GM23338 (cell line): Measurements from ENCODE around the gene CIB4. TPM values are rescaled to one million over a fixed set of nuclear protein-coding genes. Genes with fewer than 3 reads are reported as not detected.

Experiments
- ATAC-seq: fragments of 200-7000 bp; cut with Tn5 transposase; 3 replicates; pipeline ENCODE4 v1.9.1; 2020
- DNase-seq: peaks from one replicate; pipeline ENCODE4 v3.0.0-alpha.2; 2015; ENCODE audit warnings: low spot score
- H2AFZ ChIP-seq: fragments of 200-600 bp; sonication (generic); 2 replicates; pipeline ENCODE4 v1.8.0; 2016; ENCODE audit warnings: antibody characterized with exemption, mild to moderate bottlenecking, moderate library complexity
- H3F3A ChIP-seq: fragments of 200-600 bp; sonication (generic); replicated peaks from 2 replicates; pipeline ENCODE4 v1.8.0; 2017; ENCODE audit warnings: antibody characterized with exemption, mixed run types, low read depth
- H3K27ac ChIP-seq: fragments of 200-600 bp; sonication (generic); 2 replicates; pipeline ENCODE4 v1.6.1; 2016; ENCODE audit warnings: low read depth
- H3K27me3 ChIP-seq: fragments of 200-600 bp; sonication (generic); 2 replicates; pipeline ENCODE4 v1.8.0; 2016; ENCODE audit warnings: mild to moderate bottlenecking, mixed run types, moderate library complexity; ENCODE audit not compliant: insufficient read depth
- H3K36me3 ChIP-seq: fragments of 200-600 bp; sonication (generic); 2 replicates; pipeline ENCODE4 v1.8.0; 2016; ENCODE audit warnings: mild to moderate bottlenecking; ENCODE audit not compliant: insufficient read depth
- H3K4me1 ChIP-seq: fragments of 200-600 bp; sonication (generic); 2 replicates; pipeline ENCODE4 v1.8.0; 2016; ENCODE audit warnings: mild to moderate bottlenecking, moderate library complexity; ENCODE audit not compliant: insufficient read depth
- H3K4me2 ChIP-seq: fragments of 200-600 bp; sonication (generic); 2 replicates; pipeline ENCODE4 v1.7.1; 2017; ENCODE audit warnings: mixed run types
- H3K4me3 ChIP-seq: fragments of 200-600 bp; sonication (generic); 2 replicates; pipeline ENCODE4 v1.6.1; 2016; ENCODE audit warnings: mixed run types
- H3K79me2 ChIP-seq: fragments of 200-600 bp; sonication (generic); replicated peaks from 2 replicates; pipeline ENCODE4 v1.8.0; 2017; ENCODE audit warnings: mild to moderate bottlenecking; ENCODE audit not compliant: insufficient read depth
- H3K9me2 ChIP-seq: fragments of 200-600 bp; sonication (generic); 2 replicates; pipeline ENCODE4 v1.8.0; 2017; ENCODE audit not compliant: insufficient read depth
- H4K20me1 ChIP-seq: fragments of 200-600 bp; sonication (generic); replicated peaks from 2 replicates; pipeline ENCODE4 v1.8.0; 2017; ENCODE audit warnings: mild to moderate bottlenecking; ENCODE audit not compliant: insufficient read depth
- H3K27ac Mint-ChIP-seq: 2 replicates; pipeline ENCODE4 v1.8.0; 2020; ENCODE audit warnings: inconsistent platforms, mild to moderate bottlenecking, moderate library complexity, mixed read lengths
- H3K27me3 Mint-ChIP-seq: 3 replicates; pipeline ENCODE4 v1.8.0; 2022; ENCODE audit warnings: low read depth, mild to moderate bottlenecking, moderate library complexity, mixed read lengths, inconsistent platforms; ENCODE audit not compliant: insufficient read depth, poor library complexity
- H3K36me3 Mint-ChIP-seq: 3 replicates; pipeline ENCODE4 v1.8.0; 2021; ENCODE audit warnings: low read depth, mild to moderate bottlenecking, inconsistent platforms, moderate library complexity, mixed read lengths
- H3K4me1 Mint-ChIP-seq: 3 replicates; pipeline ENCODE4 v1.8.0; 2020; ENCODE audit warnings: mild to moderate bottlenecking, inconsistent platforms, mixed read lengths
- H3K4me3 Mint-ChIP-seq: 3 replicates; pipeline ENCODE4 v1.8.0; 2021; ENCODE audit warnings: moderate library complexity, mild to moderate bottlenecking, inconsistent platforms, mixed read lengths
- H3K9me3 Mint-ChIP-seq: 3 replicates; pipeline ENCODE4 v1.8.0; 2020; ENCODE audit warnings: moderate library complexity, mild to moderate bottlenecking, inconsistent platforms, mixed read lengths
- CREB1 ChIP-seq: fragments of 250-450 bp; sonication (Bioruptor Pico); IDR thresholded peaks from 2 replicates; pipeline ENCODE4 v1.5.0; 2020; ENCODE audit warnings: low read depth, mild to moderate bottlenecking, moderate library complexity
- ETS1 ChIP-seq: IDR thresholded peaks from 2 replicates; pipeline ENCODE4 v1.6.1; 2016; ENCODE audit warnings: antibody characterized with exemption
- EZH2 ChIP-seq: fragments of 200-600 bp; sonication (generic); IDR thresholded peaks from one replicate; pipeline ENCODE4 v1.8.0; 2017; ENCODE audit warnings: antibody characterized with exemption, mild to moderate bottlenecking, low read depth; ENCODE audit not compliant: unreplicated experiment
- EZH2phosphoT487 ChIP-seq: fragments of 200-600 bp; sonication (generic); IDR thresholded peaks from one replicate; pipeline ENCODE4 v1.8.1; 2018; ENCODE audit warnings: antibody characterized with exemption; ENCODE audit not compliant: unreplicated experiment
- POLR2AphosphoS5 ChIP-seq: IDR thresholded peaks from 2 replicates; pipeline ENCODE4 v1.6.1; 2016; ENCODE audit warnings: antibody characterized with exemption, low read depth
- REST ChIP-seq: IDR thresholded peaks from one replicate; pipeline ENCODE4 v1.6.1; 2018; ENCODE audit warnings: antibody characterized with exemption; ENCODE audit not compliant: unreplicated experiment
- STAT1 ChIP-seq: IDR thresholded peaks from one replicate; pipeline ENCODE4 v1.6.1; 2016; ENCODE audit warnings: antibody characterized with exemption; ENCODE audit not compliant: unreplicated experiment
- ZNF114 ChIP-seq: fragments of 250-450 bp; sonication (Bioruptor Pico); IDR thresholded peaks from 2 replicates; pipeline ENCODE4 v1.5.0; 2020; ENCODE audit warnings: mild to moderate bottlenecking, moderate library complexity
- ZNF331 ChIP-seq: fragments of 250-450 bp; sonication (Bioruptor Pico); IDR thresholded peaks from 2 replicates; pipeline ENCODE4 v1.5.0; 2020; ENCODE audit warnings: low read depth, mild to moderate bottlenecking, moderate library complexity
- polyA plus RNA-seq: library from polyadenylated mRNA; unstranded; fragments of >200 nt; fragmentation: Nextera tagmentation; extraction: Ambion mirVana; gene quantifications from 2 replicates; pipeline ENCODE4 v1.2.1, GENCODE V29; 2016
- total RNA-seq: library from RNA; depleted of rRNA; stranded (reverse); fragments of >200 nt; shearing (Covaris generic); gene quantifications from 2 replicates; pipeline ENCODE4 v1.2.3, GENCODE V29; 2014
- TF ChIP-seq, protein P1 (sequence below), 2 experiments: fragments of 200-600 bp in 1 of 2; sonication (generic) in 1 of 2; conservative IDR thresholded peaks; 2 replicates each; pipeline versions ENCODE4 v1.5.1 to v1.6.1; 2016 to 2017; ENCODE audit warnings: antibody characterized with exemption in 2 of 2, low read depth in 2 of 2, mild to moderate bottlenecking in 2 of 2, moderate library complexity in 1 of 2

CIB4 gene
- total and polyA plus RNA-seq, 2 experiments from 2014 or later = not detected

GRCh38 chr2:26579723-26580040, 61.5 kb downstream of the CIB4 start:
- Histone ChIP-seq H2AFZ (no peak overlapping the region), H3K9me2 (no peaks in the 10 kb centered on the region), H3K27me3 (no peaks in the 10 kb centered on the region), H3K27ac (no peak overlapping the region), H3K36me3 (no peaks in the 10 kb centered on the region), H3K4me1 (no peaks in the 10 kb centered on the region), H3K4me2 (no peak overlapping the region), H3K79me2 (no peaks in the 10 kb centered on the region), H4K20me1 (no peaks in the 10 kb centered on the region), H3F3A (no peaks in the 10 kb centered on the region), H3K4me3 (no peak overlapping the region)
- no peaks in the 10 kb centered on the region for H3K36me3 Mint-ChIP-seq
- H3K4me3 Mint-ChIP-seq = no peak overlapping the region
- peaks cover 2% of the 10 kb centered on the region for H3K27me3 Mint-ChIP-seq
- no peak overlapping the region for H3K27ac Mint-ChIP-seq
- TF ChIP-seq, protein P1, sequence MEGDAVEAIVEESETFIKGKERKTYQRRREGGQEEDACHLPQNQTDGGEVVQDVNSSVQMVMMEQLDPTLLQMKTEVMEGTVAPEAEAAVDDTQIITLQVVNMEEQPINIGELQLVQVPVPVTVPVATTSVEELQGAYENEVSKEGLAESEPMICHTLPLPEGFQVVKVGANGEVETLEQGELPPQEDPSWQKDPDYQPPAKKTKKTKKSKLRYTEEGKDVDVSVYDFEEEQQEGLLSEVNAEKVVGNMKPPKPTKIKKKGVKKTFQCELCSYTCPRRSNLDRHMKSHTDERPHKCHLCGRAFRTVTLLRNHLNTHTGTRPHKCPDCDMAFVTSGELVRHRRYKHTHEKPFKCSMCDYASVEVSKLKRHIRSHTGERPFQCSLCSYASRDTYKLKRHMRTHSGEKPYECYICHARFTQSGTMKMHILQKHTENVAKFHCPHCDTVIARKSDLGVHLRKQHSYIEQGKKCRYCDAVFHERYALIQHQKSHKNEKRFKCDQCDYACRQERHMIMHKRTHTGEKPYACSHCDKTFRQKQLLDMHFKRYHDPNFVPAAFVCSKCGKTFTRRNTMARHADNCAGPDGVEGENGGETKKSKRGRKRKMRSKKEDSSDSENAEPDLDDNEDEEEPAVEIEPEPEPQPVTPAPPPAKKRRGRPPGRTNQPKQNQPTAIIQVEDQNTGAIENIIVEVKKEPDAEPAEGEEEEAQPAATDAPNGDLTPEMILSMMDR (conservative IDR thresholded peaks at IDR 0.05; ENCODE audit: low read depth in 2 of 2) = no peak
- no peak for TF ChIP-seq REST
- TF ChIP-seq EZH2phosphoT487 = no peak
- no peak for TF ChIP-seq EZH2
- TF ChIP-seq ZNF331 (CRISPR knock-in tag) = no peak
- TF ChIP-seq POLR2AphosphoS5 = no peak
- TF ChIP-seq ZNF114 (CRISPR knock-in tag) = no peak
- TF ChIP-seq STAT1 = no peak
- TF ChIP-seq ETS1 = no peak
- no peak for TF ChIP-seq CREB1
- DNase-seq (no peak), ATAC-seq (no peak)
- H3K9me3 Mint-ChIP-seq = no peaks in the 10 kb centered on the region
- no peaks in the 10 kb centered on the region; the same call in 2 of the 3 replicates for H3K4me1 Mint-ChIP-seq
